ENCODE measurements around the gene RAB31. TPM values are rescaled to one million over a fixed set of nuclear protein-coding genes. Genes with fewer than 3 reads are reported as not detected.

The RAB31 gene
- total and polyA plus RNA-seq, 4 experiments from 2014 or later: 0.07 to 1.8 (median 1.4) TPM

GRCh38 chr18:9876212-9876866 is 168.2 kb downstream of the RAB31 start:
- intact Hi-C loops (cut with micrococcal nuclease): no loop called here
- ChIA-PET POLR2A (ENCODE audit: partially characterized antibody) (no interaction called here), CTCF (ENCODE audit: partially characterized antibody) (no interaction called here)
- H3K4me1 Mint-ChIP-seq: peaks cover 0 to 9% (median 2%) of the 10 kb centered on the region in 4 donors
- Histone ChIP-seq H3K27ac (ENCODE audit: low read depth, low read length) (no peak overlapping the region), H3K4me3 (ENCODE audit: low read length in 2 of 2) (no peak overlapping the region), H3K9me3 (ENCODE audit: control insufficient read depth in 1 of 2, low read length in 2 of 2) (no peaks in the 10 kb centered on the region), H3K27me3 (ENCODE audit: insufficient read depth, low read length) (no peaks in the 10 kb centered on the region), H3K4me1 (ENCODE audit: insufficient read depth, low read length) (no peaks in the 10 kb centered on the region), H3K36me3 (ENCODE audit: insufficient read depth, low read length) (no peaks in the 10 kb centered on the region)
- DNase-seq: no peak
- no peaks in the 10 kb centered on the region for H3K36me3 Mint-ChIP-seq
- peaks cover 5 to 9% of the 10 kb centered on the region in 2 donors for H3K27me3 Mint-ChIP-seq
- H3K4me3 Mint-ChIP-seq: no peak overlapping the region
- H3K27ac Mint-ChIP-seq: no peak overlapping the region
- no peaks in the 10 kb centered on the region for H3K9me3 Mint-ChIP-seq

GRCh38 chr18:9876867-9877654 is 169.0 kb downstream of the RAB31 start:
- no peaks in the 10 kb centered on the region for H3K36me3 ChIP-seq (ENCODE audit: insufficient read depth, low read length)
- H3K27me3 ChIP-seq (ENCODE audit: insufficient read depth, low read length): no peaks in the 10 kb centered on the region
- H3K9me3 Mint-ChIP-seq: no peaks in the 10 kb centered on the region
- no peaks in the 10 kb centered on the region for H3K9me3 ChIP-seq (ENCODE audit: control insufficient read depth in 1 of 2, low read length in 2 of 2)
- ChIA-PET CTCF (ENCODE audit: partially characterized antibody) (no interaction called here), POLR2A (ENCODE audit: partially characterized antibody) (no interaction called here)
- no peaks in the 10 kb centered on the region for H3K36me3 Mint-ChIP-seq
- H3K4me1 Mint-ChIP-seq: peaks cover 0 to 9% (median 1%) of the 10 kb centered on the region in 4 donors
- H3K27ac ChIP-seq (ENCODE audit: low read depth, low read length): no peak overlapping the region
- no peak for DNase-seq
- H3K4me3 Mint-ChIP-seq: peak overlapping the region in 1 of 8 donors; percentile 24
- intact Hi-C loops (cut with micrococcal nuclease): no loop called here
- no peaks in the 10 kb centered on the region for H3K4me1 ChIP-seq (ENCODE audit: insufficient read depth, low read length)
- no peak overlapping the region for H3K4me3 ChIP-seq (ENCODE audit: low read length in 2 of 2)
- H3K27ac Mint-ChIP-seq: no peak overlapping the region
- peaks cover 5% of the 10 kb centered on the region in 2 donors for H3K27me3 Mint-ChIP-seq

- Mint-ChIP-seq H3K27me3 (peaks cover 2 to 5% of the 10 kb centered on the region in 2 donors), H3K4me1 (peaks cover 0 to 9% (median 1%) of the 10 kb centered on the region in 4 donors), H3K9me3 (no peaks in the 10 kb centered on the region), H3K27ac (no peak overlapping the region), H3K4me3 (no peak overlapping the region), H3K36me3 (no peaks in the 10 kb centered on the region)
- ChIA-PET POLR2A (ENCODE audit: partially characterized antibody) (no interaction called here), CTCF (ENCODE audit: partially characterized antibody) (no interaction called here)
- intact Hi-C loops (cut with micrococcal nuclease): no loop called here
- no peaks in the 10 kb centered on the region for H3K9me3 ChIP-seq (ENCODE audit: control insufficient read depth in 1 of 2, low read length in 2 of 2)
- H3K36me3 ChIP-seq (ENCODE audit: insufficient read depth, low read length): no peaks in the 10 kb centered on the region
- DNase-seq: no peak
- no peaks in the 10 kb centered on the region for H3K27me3 ChIP-seq (ENCODE audit: insufficient read depth, low read length)
- H3K27ac ChIP-seq (ENCODE audit: low read depth, low read length): no peak overlapping the region
- no peak overlapping the region for H3K4me3 ChIP-seq (ENCODE audit: low read length in 2 of 2)
- no peaks in the 10 kb centered on the region for H3K4me1 ChIP-seq (ENCODE audit: insufficient read depth, low read length)
Measured at GRCh38 chr18:9877655-9878014, 169.5 kb downstream of the RAB31 start.

GRCh38 chr18:9878095-9878494 is 170.0 kb downstream of the RAB31 start:
- no peak overlapping the region for H3K4me3 ChIP-seq (ENCODE audit: low read length in 2 of 2)
- ChIA-PET CTCF (ENCODE audit: partially characterized antibody) (no interaction called here), POLR2A (ENCODE audit: partially characterized antibody) (no interaction called here)
- H3K36me3 ChIP-seq (ENCODE audit: insufficient read depth, low read length): no peaks in the 10 kb centered on the region
- intact Hi-C loops (cut with micrococcal nuclease): no loop called here
- H3K27ac Mint-ChIP-seq: no peak overlapping the region
- H3K27me3 ChIP-seq (ENCODE audit: insufficient read depth, low read length): no peaks in the 10 kb centered on the region
- DNase-seq: no peak
- no peak overlapping the region for H3K4me3 Mint-ChIP-seq
- peaks cover 0 to 9% (median 1%) of the 10 kb centered on the region in 4 donors for H3K4me1 Mint-ChIP-seq
- H3K4me1 ChIP-seq (ENCODE audit: insufficient read depth, low read length): no peaks in the 10 kb centered on the region
- no peaks in the 10 kb centered on the region for H3K36me3 Mint-ChIP-seq
- H3K9me3 Mint-ChIP-seq: no peaks in the 10 kb centered on the region
- no peaks in the 10 kb centered on the region for H3K9me3 ChIP-seq (ENCODE audit: control insufficient read depth in 1 of 2, low read length in 2 of 2)
- H3K27me3 Mint-ChIP-seq: peaks cover 2 to 5% of the 10 kb centered on the region in 2 donors
- H3K27ac ChIP-seq (ENCODE audit: low read depth, low read length): no peak overlapping the region

GRCh38 chr18:9878783-9879242 is 170.7 kb downstream of the RAB31 start:
- intact Hi-C loops (cut with micrococcal nuclease): no loop called here
- H3K27ac ChIP-seq (ENCODE audit: low read depth, low read length): no peak overlapping the region
- no peaks in the 10 kb centered on the region for H3K27me3 ChIP-seq (ENCODE audit: insufficient read depth, low read length)
- POLR2A ChIA-PET (ENCODE audit: partially characterized antibody): no interaction called here
- H3K27me3 Mint-ChIP-seq: peaks cover 2 to 5% of the 10 kb centered on the region in 2 donors
- H3K4me1 ChIP-seq (ENCODE audit: insufficient read depth, low read length): no peaks in the 10 kb centered on the region
- H3K4me3 Mint-ChIP-seq: no peak overlapping the region
- CTCF ChIA-PET (ENCODE audit: partially characterized antibody): no interaction called here
- no peaks in the 10 kb centered on the region for H3K9me3 Mint-ChIP-seq
- no peaks in the 10 kb centered on the region for H3K36me3 ChIP-seq (ENCODE audit: insufficient read depth, low read length)
- no peaks in the 10 kb centered on the region for H3K9me3 ChIP-seq (ENCODE audit: control insufficient read depth in 1 of 2, low read length in 2 of 2)
- no peaks in the 10 kb centered on the region for H3K36me3 Mint-ChIP-seq
- H3K4me3 ChIP-seq (ENCODE audit: low read length in 2 of 2): no peak overlapping the region
- no peak for DNase-seq
- no peak overlapping the region for H3K27ac Mint-ChIP-seq
- H3K4me1 Mint-ChIP-seq: peaks cover 0 to 9% (median 1%) of the 10 kb centered on the region in 4 donors

- Histone ChIP-seq H3K27me3 (ENCODE audit: insufficient read depth, low read length) (no peaks in the 10 kb centered on the region), H3K36me3 (ENCODE audit: insufficient read depth, low read length) (no peaks in the 10 kb centered on the region), H3K9me3 (ENCODE audit: control insufficient read depth in 1 of 2, low read length in 2 of 2) (no peaks in the 10 kb centered on the region), H3K4me1 (ENCODE audit: insufficient read depth, low read length) (no peaks in the 10 kb centered on the region), H3K4me3 (ENCODE audit: low read length in 2 of 2) (no peak overlapping the region), H3K27ac (ENCODE audit: low read depth, low read length) (no peak overlapping the region)
- intact Hi-C loops (cut with micrococcal nuclease): no loop called here
- POLR2A ChIA-PET (ENCODE audit: partially characterized antibody): no interaction called here
- H3K4me3 Mint-ChIP-seq: no peak overlapping the region
- CTCF ChIA-PET (ENCODE audit: partially characterized antibody): no interaction called here
- no peaks in the 10 kb centered on the region for H3K4me1 Mint-ChIP-seq
- DNase-seq: no peak
- no peaks in the 10 kb centered on the region for H3K36me3 Mint-ChIP-seq
- H3K27me3 Mint-ChIP-seq: peaks cover 2 to 3% of the 10 kb centered on the region in 2 donors
- no peak overlapping the region for H3K27ac Mint-ChIP-seq
- H3K9me3 Mint-ChIP-seq: no peaks in the 10 kb centered on the region
Measured at GRCh38 chr18:9884090-9884489, 176.0 kb downstream of the RAB31 start.

- POLR2A ChIA-PET (ENCODE audit: partially characterized antibody): no interaction called here
- Histone ChIP-seq H3K9me3 (ENCODE audit: control insufficient read depth in 1 of 2, low read length in 2 of 2) (no peaks in the 10 kb centered on the region), H3K4me3 (ENCODE audit: low read length in 2 of 2) (no peak overlapping the region), H3K27me3 (ENCODE audit: insufficient read depth, low read length) (no peaks in the 10 kb centered on the region), H3K4me1 (ENCODE audit: insufficient read depth, low read length) (no peaks in the 10 kb centered on the region), H3K27ac (ENCODE audit: low read depth, low read length) (no peak overlapping the region), H3K36me3 (ENCODE audit: insufficient read depth, low read length) (no peaks in the 10 kb centered on the region)
- Mint-ChIP-seq H3K4me1 (no peaks in the 10 kb centered on the region), H3K36me3 (no peaks in the 10 kb centered on the region), H3K4me3 (no peak overlapping the region), H3K27ac (no peak overlapping the region), H3K27me3 (peaks cover 2 to 3% of the 10 kb centered on the region in 2 donors), H3K9me3 (no peaks in the 10 kb centered on the region)
- CTCF ChIA-PET (ENCODE audit: partially characterized antibody): no interaction called here
- DNase-seq: no peak
- intact Hi-C loops (cut with micrococcal nuclease): no loop called here
Measured at GRCh38 chr18:9884532-9885140, 176.5 kb downstream of the RAB31 start.

Data from CD4-positive, alpha-beta memory T cell (primary cell).